ENCODE measurements around the gene THRSP. TPM values are rescaled to one million over a fixed set of nuclear protein-coding genes. Genes with fewer than 3 reads are reported as not detected.
"Not testable (repeated sequence)": the region's sequence is repeated elsewhere in the genome, so short reads cannot be mapped to it uniquely, and the experiment has no call there.

Gene THRSP
- not detected for polyA plus RNA-seq (2012; ENCODE audit: low read depth, missing spikeins)

GRCh38 chr11:78063440-78064181 is at the start of gene THRSP:
THRSP (plus strand) TSS chr11:78063861; CDS start chr11:78063882, 21 bp downstream.
- DNase-seq (ENCODE audit: insufficient read length, low spot score) (no peak), FAIRE-seq (no peak)
- no peak for TF ChIP-seq POLR2A (IDR thresholded peaks at IDR 0.05; ENCODE audit: low read depth, low read length)
- TF ChIP-seq POU2F2 (IDR thresholded peaks at IDR 0.05; ENCODE audit: low read depth, low read length): no peak
- TF ChIP-seq PAX5 (IDR thresholded peaks at IDR 0.05; ENCODE audit: insufficient read depth, low read length, severe bottlenecking): no peak
- no peak for TF ChIP-seq TAF1 (IDR thresholded peaks at IDR 0.05; ENCODE audit: low read depth, low read length)
- no peak for TF ChIP-seq POLR2AphosphoS5 (IDR thresholded peaks at IDR 0.05; ENCODE audit: low read depth, low read length)
- TF ChIP-seq SPI1 (IDR thresholded peaks at IDR 0.05; ENCODE audit: low read depth, low read length): no peak

GRCh38 chr11:78014937-78015520 is 48.6 kb upstream of the THRSP start:
- DNase-seq (ENCODE audit: insufficient read length, low spot score); FAIRE-seq: not testable (repeated sequence)

- no peak for FAIRE-seq
- no peak for DNase-seq (ENCODE audit: insufficient read length, low spot score)
- TF ChIP-seq TAF1 (IDR thresholded peaks at IDR 0.05; ENCODE audit: low read depth, low read length) (no peak), POLR2A (IDR thresholded peaks at IDR 0.05; ENCODE audit: low read depth, low read length) (no peak)
Observed at GRCh38 chr11:78015878-78016277, 47.8 kb upstream of the THRSP start.

- no peak for DNase-seq (ENCODE audit: insufficient read length, low spot score)
Observed at GRCh38 chr11:78019808-78020207, 43.9 kb upstream of the THRSP start.

GRCh38 chr11:78020246-78020645 is 43.4 kb upstream of the THRSP start:
- FAIRE-seq (no peak), DNase-seq (ENCODE audit: insufficient read length, low spot score) (no peak)
- no peak for TF ChIP-seq POU2F2 (IDR thresholded peaks at IDR 0.05; ENCODE audit: low read depth, low read length)
- no peak for TF ChIP-seq POLR2A (IDR thresholded peaks at IDR 0.05; ENCODE audit: low read depth, low read length)
- no peak for TF ChIP-seq SPI1 (IDR thresholded peaks at IDR 0.05; ENCODE audit: low read depth, low read length)
- TF ChIP-seq POLR2AphosphoS5 (IDR thresholded peaks at IDR 0.05; ENCODE audit: low read depth, low read length): no peak
- no peak for TF ChIP-seq PAX5 (IDR thresholded peaks at IDR 0.05; ENCODE audit: insufficient read depth, low read length, severe bottlenecking)

More at GRCh38 chr11:78019808-78020207, 43.9 kb upstream of the THRSP start:
- no peak for FAIRE-seq
- TF ChIP-seq TAF1 (IDR thresholded peaks at IDR 0.05; ENCODE audit: low read depth, low read length): no peak
- TF ChIP-seq POU2F2 (IDR thresholded peaks at IDR 0.05; ENCODE audit: low read depth, low read length): no peak
- TF ChIP-seq SPI1 (IDR thresholded peaks at IDR 0.05; ENCODE audit: low read depth, low read length): no peak
- TF ChIP-seq PAX5 (IDR thresholded peaks at IDR 0.05; ENCODE audit: insufficient read depth, low read length, severe bottlenecking): no peak
- TF ChIP-seq POLR2AphosphoS5 (IDR thresholded peaks at IDR 0.05; ENCODE audit: low read depth, low read length): no peak
- TF ChIP-seq POLR2A (IDR thresholded peaks at IDR 0.05; ENCODE audit: low read depth, low read length): no peak

- DNase-seq (ENCODE audit: insufficient read length, low spot score) (no peak), FAIRE-seq (no peak)
- TF ChIP-seq POU2F2 (IDR thresholded peaks at IDR 0.05; ENCODE audit: low read depth, low read length) (no peak), TAF1 (IDR thresholded peaks at IDR 0.05; ENCODE audit: low read depth, low read length) (no peak), POLR2A (IDR thresholded peaks at IDR 0.05; ENCODE audit: low read depth, low read length) (no peak), PAX5 (IDR thresholded peaks at IDR 0.05; ENCODE audit: insufficient read depth, low read length, severe bottlenecking) (no peak), POLR2AphosphoS5 (IDR thresholded peaks at IDR 0.05; ENCODE audit: low read depth, low read length) (no peak), SPI1 (IDR thresholded peaks at IDR 0.05; ENCODE audit: low read depth, low read length) (no peak)
Observed at GRCh38 chr11:78021611-78022010, 42.0 kb upstream of the THRSP start.

- FAIRE-seq (no peak), DNase-seq (ENCODE audit: insufficient read length, low spot score) (no peak)
- TF ChIP-seq POLR2A (IDR thresholded peaks at IDR 0.05; ENCODE audit: low read depth, low read length): no peak
- no peak for TF ChIP-seq POLR2AphosphoS5 (IDR thresholded peaks at IDR 0.05; ENCODE audit: low read depth, low read length)
- TF ChIP-seq SPI1 (IDR thresholded peaks at IDR 0.05; ENCODE audit: low read depth, low read length): no peak
- TF ChIP-seq TAF1 (IDR thresholded peaks at IDR 0.05; ENCODE audit: low read depth, low read length): no peak
- TF ChIP-seq POU2F2 (IDR thresholded peaks at IDR 0.05; ENCODE audit: low read depth, low read length): no peak
- no peak for TF ChIP-seq PAX5 (IDR thresholded peaks at IDR 0.05; ENCODE audit: insufficient read depth, low read length, severe bottlenecking)
Observed at GRCh38 chr11:78022397-78023396, 41.0 kb upstream of the THRSP start, which contains the start of gene KCTD14. KCTD14 (minus strand) TSS chr11:78023276; CDS start chr11:78023249, 27 bp downstream.

GRCh38 chr11:78023426-78023825 is 40.2 kb upstream of the THRSP start:
- no peak for DNase-seq (ENCODE audit: insufficient read length, low spot score)
- FAIRE-seq: no peak
- TF ChIP-seq POU2F2 (IDR thresholded peaks at IDR 0.05; ENCODE audit: low read depth, low read length) (no peak), POLR2A (IDR thresholded peaks at IDR 0.05; ENCODE audit: low read depth, low read length) (no peak), SPI1 (IDR thresholded peaks at IDR 0.05; ENCODE audit: low read depth, low read length) (no peak), TAF1 (IDR thresholded peaks at IDR 0.05; ENCODE audit: low read depth, low read length) (no peak), PAX5 (IDR thresholded peaks at IDR 0.05; ENCODE audit: insufficient read depth, low read length, severe bottlenecking) (no peak), POLR2AphosphoS5 (IDR thresholded peaks at IDR 0.05; ENCODE audit: low read depth, low read length) (no peak)

GRCh38 chr11:78025378-78025777 is 38.3 kb upstream of the THRSP start:
- FAIRE-seq (no peak), DNase-seq (ENCODE audit: insufficient read length, low spot score) (no peak)
- TF ChIP-seq SPI1 (IDR thresholded peaks at IDR 0.05; ENCODE audit: low read depth, low read length) (no peak), PAX5 (IDR thresholded peaks at IDR 0.05; ENCODE audit: insufficient read depth, low read length, severe bottlenecking) (no peak), POLR2A (IDR thresholded peaks at IDR 0.05; ENCODE audit: low read depth, low read length) (no peak)
